Left lobe of liver (tissue), 2 donors: ENCODE data around the gene TMEM150B. TPM values are rescaled to one million over a fixed set of nuclear protein-coding genes. Genes with fewer than 3 reads are reported as not detected.
"Not testable (repeated sequence)": the region's sequence is repeated elsewhere in the genome, so short reads cannot be mapped to it uniquely, and the experiment has no call there.

Experiments
- ATAC-seq: fragments of 200-7000 bp; cut with Tn5 transposase; one replicate; pipeline ENCODE4 v1.9.1; 2020; ENCODE audit warnings: mild to moderate bottlenecking, moderate library complexity
- DNase-seq: peaks from one replicate; pipeline ENCODE4 v3.0.0-alpha.2; 2020; ENCODE audit warnings: low spot score
- total RNA-seq: library from RNA; stranded (reverse); gene quantifications from one replicate; pipeline ENCODE4 v1.2.1, GENCODE V29; 2021
- donor health status: DM: no; HTN: no; CAD: no; lungs with moderate emphysema.
- donor health status: DM: no; HTN: yes; CAD: no.

The TMEM150B gene
- total RNA-seq, 1 donor from 2014 or later: 1.2 TPM

DNA sequence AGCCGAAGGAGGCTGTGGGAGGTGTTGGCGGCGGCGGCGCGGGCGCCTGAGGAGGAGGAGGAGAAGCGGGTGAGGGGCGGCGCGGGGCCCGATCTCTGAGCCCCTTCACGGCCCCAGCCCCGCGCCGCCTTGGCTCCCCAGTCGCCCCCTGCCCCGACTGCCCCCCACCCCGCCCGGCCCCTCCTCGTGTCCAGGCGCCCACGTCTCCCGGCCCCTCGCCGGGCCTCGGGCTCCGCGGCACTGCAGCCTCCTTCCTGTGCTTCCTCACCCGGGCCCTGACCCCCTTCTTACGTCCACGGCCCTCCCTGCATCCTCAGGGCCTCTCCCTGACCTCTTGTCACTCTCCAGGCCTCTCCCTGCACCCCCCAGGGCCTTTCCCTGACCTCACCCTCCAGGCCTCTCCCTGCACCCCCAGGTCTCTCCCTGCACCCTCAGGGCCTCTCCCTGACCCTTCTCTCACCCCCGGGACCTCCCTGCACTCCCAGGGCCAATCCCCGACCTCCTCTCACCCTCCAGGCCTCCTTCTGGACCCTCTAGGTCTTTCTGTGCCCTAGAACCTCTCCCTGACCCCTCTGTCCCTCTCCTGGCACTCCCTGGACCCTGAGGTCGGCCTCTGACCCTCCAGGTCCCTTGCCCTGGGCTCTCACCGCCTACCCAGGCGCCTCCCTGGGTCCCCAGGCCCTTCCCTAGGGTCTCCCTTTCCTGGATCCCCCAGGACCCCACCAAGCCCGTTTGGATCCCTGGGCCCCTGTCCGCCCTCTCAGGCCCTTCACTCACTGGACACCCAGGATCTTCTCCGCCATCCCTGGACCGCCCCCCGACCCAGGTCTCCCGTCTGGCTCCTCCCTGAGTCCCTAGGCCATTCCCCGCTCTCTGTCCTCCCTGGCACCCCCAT is 15.0 kb upstream of the TMEM150B start:
- ATAC-seq: no peak
- DNase-seq: peak; percentile 58

DNA sequence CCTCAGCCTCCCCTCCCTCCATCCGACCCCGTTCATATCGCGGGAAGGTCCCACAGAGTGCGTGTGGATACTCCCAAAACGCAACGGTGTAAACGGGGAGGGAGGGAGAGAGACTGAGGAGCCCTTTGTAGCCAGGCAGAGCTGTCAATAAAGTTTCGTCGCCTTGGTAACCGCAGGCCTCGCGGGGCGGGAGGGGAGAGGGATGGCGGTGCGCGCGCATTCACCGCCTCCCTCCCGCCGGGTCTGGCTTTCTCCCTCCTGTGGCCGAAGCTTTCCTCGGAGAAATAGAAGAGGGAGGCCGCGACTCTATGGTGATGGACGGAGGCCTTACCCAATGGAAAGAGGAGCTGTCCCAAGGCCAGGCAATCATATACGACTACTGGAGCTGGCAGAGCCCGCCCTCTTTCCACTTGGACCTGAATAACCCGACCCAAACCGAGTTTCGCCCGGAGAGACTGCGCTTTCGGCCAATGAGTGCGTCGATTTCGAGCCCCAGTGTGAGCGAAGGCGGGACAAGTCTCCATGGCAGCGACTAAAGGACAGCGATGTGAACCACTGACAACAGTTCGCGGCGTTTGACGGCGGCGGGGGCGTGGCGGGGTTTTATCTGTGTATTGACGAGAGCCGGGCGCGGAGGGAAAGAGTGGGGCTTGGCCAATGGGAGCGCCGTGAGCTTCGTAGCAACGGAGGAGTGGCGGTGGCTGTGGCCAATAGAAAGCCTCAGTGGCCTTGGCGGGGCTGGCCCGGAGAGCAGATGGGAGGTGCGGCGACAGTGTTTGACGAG is 14.2 kb upstream of the TMEM150B start, which contains the start of gene KMT5C:
Gene KMT5C (plus strand): TSS at position 772 of the 784 bp plus-strand sequence. CDS start 2,061 bp downstream, outside the sequence.
- ATAC-seq (peak; percentile 86), DNase-seq (peak; percentile 100)

DNA sequence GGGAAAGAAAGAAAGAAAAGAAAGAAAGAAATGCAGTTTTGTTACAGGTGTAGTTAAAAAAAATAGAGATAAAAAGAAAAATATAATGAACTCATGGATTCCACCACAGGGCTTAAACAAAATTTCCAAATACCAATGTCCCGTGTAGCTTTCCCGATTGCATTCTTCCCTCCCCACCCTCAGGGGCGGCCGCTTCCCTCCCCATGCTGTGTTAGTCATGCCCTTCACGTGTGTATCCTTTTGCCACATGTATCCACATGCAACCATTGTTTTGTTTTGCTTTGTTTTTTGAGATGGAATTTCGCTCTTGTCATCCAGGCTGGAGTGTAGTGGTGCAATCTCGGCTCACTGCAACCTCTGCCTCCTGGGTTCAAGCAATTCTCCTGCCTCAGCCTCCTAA is 11.0 kb upstream of the TMEM150B start:
- ATAC-seq (no peak), DNase-seq (no peak)

DNA sequence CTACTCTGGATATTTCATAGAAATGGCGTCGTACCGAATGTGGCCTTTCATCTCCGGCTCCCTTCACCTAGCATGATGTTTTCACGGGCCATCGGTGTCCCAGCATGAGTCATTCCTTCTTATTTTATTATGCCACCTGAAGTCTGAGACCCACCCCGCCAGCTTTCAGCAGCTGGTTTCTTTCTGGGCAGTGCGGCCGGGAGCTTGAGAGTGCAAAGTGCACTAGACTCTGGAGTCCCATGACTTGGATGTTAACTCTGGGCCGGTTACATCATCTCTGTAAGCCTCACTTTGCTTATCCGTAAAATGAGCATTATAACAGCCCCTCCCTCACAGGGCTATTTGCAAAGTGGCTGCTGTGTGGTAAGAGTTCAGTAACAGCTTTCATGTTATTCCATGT is 8.7 kb upstream of the TMEM150B start:
- ATAC-seq (peak; percentile 57), DNase-seq (no peak)

DNA sequence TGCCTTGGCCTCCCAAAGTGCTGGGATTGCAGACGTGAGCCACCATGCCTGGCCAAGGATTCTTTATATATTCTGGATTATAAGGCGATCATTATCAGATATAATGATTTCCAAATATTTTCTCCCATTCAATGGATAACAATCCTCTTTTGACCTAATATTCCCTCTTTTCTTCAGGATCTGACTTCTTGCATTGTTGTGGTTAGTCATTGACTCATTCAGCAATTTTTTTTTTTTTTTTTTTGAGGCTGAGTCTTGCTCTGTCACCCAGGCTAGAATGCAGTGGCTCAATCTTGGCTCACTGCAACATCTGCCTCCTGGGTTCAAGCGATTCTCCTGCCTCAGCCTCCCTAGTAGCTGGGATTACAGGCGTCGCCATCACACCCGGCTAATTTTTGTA is 4.7 kb upstream of the TMEM150B start:
- not testable (repeated sequence) for DNase-seq, ATAC-seq

DNA sequence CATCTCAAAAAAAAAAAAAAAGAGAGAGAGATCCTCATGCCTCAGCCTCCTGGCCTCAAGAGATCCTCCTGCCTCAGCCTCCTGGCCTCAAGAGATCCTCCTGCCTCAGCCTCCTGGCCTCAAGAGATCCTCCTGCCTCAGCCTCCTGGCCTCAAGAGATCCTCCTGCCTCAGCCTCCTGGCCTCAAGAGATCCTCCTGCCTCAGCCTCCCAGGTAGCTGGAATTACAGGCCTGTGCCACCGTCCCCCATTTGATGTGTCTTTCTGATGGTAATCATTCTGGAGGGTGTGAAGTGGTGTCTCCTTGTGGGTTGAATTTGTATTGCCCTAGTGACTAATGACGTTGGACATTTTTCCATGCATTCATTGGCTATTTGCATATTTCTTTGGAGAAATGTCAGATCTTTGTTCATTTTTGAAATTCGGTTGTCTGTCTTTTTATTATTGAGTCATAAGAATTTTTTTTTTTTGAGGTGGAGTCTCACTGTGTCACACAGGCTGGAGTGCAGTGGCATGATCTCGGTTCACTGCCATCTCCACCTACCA is 3.7 kb upstream of the TMEM150B start:
- ATAC-seq, DNase-seq: not testable (repeated sequence)

DNA sequence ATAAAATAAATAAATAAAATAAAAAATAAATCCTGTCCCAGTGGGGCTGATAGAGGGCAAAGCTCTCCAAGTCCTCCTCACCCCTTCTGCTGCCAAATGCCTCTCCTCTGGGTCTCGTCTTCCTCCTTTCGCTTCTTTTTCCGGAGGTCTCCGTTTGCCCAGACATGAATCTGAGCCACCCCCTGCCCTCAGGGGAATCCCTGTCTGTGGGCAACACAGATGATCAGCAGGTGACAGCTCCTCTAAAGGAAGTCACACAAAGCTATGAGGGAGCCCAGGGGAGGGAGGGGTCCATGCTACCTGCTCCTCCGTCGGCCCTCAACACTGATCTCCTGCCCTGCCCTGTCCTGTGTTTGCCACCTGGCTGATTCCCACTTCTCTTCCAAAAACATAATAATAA is 479 bp downstream of the TMEM150B start:
- no peak for ATAC-seq
- DNase-seq: no peak

DNA sequence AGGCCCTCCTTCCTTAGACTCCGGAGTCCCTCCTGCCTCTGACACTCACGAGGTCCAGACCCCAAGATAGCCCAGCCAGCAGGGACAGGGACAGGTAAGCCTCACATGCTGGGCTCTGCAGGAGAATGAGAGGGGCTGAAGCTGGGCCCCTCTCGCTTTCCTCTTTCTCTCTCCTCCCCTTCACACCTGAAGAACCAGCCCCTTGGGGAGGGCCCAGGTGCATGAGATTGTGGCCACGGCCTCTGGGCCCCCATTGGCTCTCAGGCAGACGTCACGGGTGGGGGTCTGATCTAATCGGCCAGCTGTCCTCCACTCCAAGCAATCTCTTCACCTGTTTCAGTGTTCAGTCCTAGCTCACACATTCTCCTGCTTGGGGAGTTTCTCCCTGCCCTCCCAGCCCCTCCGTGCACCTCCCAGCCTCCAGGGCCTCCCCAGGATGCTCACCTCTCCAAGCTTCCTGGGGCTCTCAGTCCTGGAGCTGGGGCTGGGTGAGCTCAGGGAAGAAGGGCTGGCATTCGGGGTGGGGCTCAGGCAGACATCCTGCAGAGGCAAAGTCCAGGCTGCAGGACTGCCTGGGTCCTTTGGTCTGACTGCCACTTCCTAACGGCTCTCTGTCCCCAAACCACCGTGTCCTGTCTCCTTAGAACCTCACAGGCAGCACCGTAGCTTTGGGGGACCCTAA is 2.8 kb downstream of the TMEM150B start:
- ATAC-seq (no peak), DNase-seq (no peak)

DNA sequence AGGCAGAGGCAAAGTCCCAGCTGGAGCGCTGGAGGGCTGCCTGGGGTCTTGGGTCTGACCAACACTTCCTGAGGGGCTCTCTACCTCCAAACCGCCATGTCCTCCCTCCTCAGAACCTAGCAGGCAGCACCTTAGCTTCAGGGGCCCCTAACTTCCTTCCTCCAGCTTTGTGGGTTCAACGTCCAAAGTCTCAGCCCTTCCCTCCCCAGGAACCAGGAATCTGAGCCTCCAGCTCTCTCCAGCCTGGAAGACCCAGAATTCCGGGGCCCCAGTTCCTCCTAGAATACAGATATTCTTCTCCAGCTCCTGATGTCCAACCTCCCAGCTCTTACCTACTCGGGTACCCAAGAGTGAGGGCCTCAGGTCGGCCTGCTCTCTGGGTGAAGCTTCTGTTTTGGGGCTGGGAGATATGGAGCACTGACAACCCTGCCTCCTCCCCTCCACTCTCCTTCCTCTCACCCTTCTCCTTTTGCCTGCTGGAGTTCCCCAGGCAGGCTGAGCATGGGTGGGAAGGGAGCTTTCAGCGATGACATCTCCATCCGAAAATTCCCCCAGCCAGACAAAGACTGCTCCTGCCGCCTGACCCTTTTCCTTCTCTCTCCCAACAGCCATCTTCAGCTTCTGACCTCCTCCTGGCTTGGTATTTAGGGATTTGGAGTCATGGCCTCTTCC is 3.5 kb downstream of the TMEM150B start:
- ATAC-seq (no peak), DNase-seq (no peak)

DNA sequence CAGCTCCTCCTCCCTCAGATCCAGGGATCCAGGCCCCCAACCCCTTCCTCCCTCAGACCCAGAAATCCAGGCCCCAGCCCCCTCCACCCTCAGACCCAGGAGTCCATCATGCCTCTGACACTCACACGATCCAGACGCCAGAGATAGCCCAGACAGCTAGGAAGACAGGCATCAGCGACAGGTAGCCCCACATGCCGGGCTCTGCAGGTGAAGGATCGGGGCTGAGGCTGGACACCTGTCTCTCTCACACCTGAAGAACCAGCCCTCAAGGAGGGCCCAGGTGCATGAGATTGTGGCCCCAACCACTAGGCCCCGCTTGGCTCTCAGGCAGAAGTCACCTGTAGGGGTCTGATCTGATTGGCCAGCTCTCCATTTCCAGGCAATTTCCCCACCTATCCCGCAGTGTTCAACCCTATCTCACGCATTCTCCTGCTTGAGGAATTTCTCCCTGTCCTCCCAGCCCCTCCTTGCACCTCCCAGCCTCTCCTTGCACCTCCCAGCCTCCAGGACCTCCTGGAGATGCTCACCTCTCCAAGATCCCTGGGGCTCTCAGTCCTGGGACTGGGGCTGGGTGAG is 4.2 kb downstream of the TMEM150B start:
- ATAC-seq: no peak
- no peak for DNase-seq

DNA sequence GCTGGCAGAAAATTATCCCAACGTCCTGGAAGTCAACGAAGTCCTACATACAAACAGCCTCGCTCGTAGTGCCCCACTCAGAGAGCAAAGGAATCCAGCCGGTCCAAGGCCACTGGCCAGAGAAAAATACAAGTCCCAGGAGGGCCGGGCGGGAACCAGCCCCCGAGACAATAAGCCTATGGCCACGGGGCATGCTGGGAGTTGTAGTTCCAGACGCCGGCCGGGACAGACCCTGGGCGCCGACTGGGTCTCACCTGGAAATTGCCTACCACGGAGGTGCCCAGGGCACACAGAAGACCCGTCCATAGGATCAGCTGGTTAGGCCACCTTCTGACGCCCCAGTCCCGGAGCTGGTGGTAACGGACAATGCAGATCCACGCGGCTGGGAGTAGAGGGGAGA is 5.4 kb downstream of the TMEM150B start:
- ATAC-seq (no peak), DNase-seq (no peak)

DNA sequence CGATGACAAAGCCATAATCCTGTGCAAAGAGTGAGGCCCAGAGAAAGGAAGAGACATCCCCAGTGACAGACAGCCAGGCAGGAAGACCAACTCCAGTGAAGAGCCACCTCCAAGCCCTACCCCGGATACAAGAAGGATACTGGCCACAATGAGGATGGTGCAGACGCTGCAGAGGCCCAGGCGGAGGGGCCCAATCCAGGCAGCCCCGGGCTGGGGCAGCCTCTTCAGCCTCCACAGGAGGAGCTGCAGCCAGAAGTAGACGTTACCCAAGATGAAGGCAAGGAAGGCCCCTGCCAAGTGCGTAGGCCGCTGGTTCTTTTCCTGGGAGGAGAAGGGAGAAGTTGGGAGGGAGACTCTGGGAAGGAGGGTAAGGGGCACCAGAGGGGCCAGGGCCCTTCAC is 8.5 kb downstream of the TMEM150B start:
- ATAC-seq (no peak), DNase-seq (no peak)

DNA sequence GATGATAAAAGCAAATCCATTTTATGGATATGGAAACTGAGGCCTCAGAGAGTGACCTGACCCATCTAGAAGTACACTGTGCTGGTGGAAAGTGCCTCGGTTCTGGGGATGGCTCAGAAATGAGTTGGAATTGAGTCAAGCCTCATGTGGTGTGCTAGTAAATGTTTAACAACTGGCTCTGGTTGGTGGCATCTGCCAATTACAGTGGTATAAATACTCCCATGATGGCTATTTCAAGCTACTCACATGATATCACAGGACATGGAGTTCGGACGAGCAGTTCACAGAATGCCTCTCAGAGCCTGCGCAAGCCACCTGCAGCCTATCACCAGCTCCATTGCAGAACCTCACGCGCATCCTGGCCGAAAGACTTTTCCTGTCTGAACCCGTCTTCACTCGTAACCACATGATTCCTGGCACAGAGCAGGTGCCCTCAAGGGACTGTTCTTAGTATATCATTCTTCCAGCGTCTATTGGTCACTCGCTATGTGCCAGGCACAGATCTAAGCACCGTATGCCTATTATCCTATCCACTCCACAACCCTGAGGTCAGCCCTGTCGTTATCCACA is 9.1 kb downstream of the TMEM150B start:
- DNase-seq (no peak), ATAC-seq (no peak)

DNA sequence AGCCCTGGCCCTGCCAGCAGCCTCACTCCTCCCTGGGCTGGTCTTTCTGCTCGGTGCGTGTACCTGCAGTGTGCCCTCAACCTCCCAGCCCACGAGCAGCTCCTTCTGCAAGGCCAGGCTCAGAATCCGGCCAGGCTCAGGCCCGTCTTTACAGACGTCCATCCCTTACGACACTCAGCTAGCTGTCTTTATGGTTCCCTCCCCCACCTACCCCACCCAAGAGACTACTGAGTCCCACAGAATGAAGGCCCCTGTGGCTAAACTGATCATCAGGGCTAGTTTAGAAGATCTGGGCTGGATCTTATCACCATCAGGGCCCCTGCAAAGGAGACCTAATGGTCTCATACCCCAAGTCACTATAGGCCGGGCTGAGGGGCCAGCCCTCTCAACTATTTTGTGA is 10.7 kb downstream of the TMEM150B start:
- DNase-seq: no peak
- no peak for ATAC-seq

DNA sequence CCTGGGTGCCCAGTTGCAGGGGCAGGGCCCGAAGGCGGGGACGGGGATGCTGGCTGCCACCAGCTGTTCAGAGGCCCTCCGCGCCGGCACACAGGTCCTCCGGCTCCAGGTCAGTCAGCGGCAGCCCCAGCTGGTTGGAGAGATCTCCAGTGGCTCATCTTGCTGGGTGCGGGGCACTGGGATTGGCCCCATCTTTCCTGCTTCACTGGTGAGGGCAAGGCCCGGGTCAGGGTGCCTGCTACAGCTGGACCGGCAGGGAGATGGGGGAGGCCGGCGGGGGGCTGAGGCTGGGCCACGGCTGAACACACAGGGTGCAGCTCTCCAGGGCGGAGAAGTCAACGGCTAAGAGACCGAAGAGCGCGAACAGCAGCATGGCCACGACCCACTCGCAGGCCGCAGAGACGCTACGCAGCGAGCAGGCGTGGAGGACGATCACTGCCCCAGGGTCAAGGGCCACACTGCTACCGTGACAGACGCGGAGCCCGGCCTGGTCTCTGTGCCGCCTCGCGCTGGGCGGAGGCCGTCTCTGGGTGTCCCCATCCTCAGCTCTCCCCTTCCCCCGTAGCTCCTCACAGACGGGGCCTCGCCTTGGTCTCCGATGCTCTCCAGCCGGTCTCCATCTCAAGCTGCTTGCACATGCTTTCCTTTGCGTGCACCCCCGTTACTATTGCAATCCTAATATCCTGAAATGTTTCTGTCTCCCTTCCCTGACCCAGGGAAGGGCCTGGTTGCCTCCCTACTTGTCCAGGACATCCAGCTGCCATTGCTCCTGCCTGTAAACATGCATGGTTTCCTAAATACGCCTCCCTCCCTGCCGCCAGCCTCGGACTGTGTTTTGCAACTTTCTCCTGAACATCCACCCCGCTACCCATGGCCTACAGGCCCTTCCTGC is 12.3 kb downstream of the TMEM150B start:
- DNase-seq (no peak), ATAC-seq (no peak)

DNA sequence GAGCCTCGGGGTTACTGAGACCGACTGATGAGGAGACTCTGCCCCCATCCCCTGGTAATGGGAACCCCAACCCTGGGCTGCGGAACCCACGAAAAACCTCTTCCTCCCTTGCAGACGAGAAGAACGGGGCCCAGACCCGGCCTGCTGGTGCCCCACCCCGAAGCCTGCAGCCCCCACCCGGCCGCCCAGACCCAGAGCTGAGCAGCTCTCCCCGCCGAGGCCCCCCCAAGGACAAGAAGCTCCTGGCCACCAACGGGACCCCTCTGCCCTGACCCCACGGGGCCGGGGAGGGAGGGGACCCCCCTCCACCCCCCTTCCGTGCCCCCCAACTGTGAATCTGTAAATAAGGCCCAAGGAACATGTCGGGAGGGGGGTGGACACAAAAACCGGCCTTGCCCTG is 13.3 kb downstream of the TMEM150B start:
- ATAC-seq (no peak), DNase-seq (no peak)

DNA sequence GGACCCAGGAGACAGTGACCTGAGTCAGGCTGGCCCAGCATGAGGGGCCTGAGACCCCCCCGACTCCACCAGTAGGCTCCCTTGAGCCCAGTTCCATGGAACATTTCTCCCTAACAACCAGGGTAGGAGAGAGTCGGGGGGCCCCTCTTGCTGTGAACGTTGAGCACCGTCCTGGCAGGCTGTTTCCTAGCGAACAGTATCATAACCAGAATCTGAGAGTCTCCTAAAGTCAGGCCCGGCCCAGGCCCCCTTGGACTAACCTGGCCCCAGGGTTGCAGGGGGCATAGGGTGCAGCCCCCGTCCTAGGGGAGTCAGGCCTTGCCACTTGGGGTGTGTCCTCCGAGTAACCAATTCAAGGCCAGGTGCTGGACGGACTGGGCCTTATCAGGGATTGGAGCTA is 13.7 kb downstream of the TMEM150B start:
- DNase-seq (no peak), ATAC-seq (no peak)

DNA sequence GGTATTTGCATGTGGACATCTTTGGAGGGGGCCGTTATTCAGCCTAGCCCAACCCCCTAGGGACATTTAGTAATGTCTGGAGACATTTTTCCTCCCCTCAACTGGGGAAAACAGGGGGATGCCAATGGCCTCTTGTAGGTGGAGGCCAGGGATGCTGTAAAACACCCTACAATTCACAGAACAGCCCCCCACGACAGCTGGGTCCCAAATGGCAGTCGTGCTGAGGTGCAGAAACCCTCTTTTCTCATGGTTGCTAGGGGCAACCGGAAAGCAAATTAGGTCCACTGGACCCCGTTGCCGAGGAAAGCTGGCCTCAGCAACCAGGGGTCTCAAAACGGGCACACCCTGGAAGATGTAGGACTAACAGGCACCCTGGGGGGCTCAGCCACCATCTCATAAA is 14.6 kb downstream of the TMEM150B start:
- no peak for ATAC-seq

DNA sequence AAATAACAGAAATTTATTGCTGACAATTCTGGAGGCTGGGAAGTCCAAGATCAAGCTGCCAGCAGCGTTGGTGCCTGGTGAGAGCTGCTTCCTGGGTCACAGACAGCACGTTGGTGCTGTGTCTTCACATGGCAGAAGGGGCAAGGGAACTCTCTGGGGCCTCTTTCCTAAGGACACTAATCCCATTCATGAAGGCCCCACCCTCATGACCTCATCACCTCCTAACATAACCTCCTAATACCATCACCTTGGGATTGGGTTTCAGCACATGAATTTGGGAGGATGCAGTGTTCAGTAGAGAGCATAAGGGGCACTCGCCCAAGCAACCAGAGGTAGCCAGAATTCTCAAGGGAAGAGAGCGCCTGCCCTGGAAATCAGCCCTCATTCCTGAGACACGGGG is 15.7 kb downstream of the TMEM150B start:
- no peak for DNase-seq
- no peak for ATAC-seq

More for the DNA sequence above, 14.6 kb downstream of the TMEM150B start:
- no peak for DNase-seq
